IPS-11a (cell line): ENCODE data around the gene RAPGEF6.
"Not testable (repeated sequence)": the region's sequence is repeated elsewhere in the genome, so short reads cannot be mapped to it uniquely, and the experiment has no call there.

ENCODE experiments used
- H3K4me3 ChIP-seq: one replicate; pipeline ENCODE4 v1.5.1; 2013; ENCODE audit warnings: low read depth, low read length, control low read depth

Gene RAPGEF6

DNA sequence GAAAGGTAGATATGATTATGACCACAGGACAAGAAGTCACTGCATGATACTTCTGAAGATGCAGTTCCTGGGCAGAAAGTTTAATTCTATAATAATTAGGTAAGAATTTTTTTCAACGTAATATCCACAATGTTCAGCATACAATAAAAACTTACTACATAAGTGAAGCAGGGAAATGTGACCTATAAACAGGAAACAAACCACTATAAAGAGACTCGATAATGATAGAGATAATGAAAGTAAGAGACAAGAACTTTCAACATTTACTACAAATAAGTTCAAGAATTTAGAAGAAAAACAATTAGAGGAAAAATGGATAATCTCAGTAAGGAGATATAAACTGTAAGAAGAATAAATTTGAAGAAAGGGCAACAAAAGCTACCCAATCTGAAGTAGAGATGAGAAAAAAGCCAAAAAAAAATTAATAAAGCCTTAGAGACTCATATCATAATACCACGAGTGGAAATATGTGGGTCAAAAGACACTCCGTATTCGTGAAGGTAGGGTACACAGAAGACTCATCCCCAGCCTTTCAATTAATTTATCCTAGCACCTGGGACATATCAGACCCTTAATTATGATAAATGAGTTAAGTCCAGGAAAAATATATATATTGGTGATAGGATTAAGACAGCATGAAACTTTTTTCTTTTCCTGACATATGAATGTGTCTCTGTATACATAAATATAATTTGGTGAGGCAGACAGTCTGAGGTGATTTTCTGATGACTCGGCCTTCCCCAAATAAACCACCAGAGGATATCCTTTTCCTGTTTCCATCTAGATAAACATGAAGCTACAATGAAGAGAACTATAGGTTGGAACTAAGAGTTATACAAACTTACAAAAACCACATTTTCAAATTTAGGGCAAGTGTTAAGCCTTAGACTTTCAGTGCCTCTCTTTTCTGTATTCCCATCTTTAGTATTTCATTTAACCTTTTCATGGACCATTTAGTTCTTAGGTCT is 120.4 kb downstream of the RAPGEF6 start:
- no peak overlapping the region for H3K4me3 ChIP-seq

DNA sequence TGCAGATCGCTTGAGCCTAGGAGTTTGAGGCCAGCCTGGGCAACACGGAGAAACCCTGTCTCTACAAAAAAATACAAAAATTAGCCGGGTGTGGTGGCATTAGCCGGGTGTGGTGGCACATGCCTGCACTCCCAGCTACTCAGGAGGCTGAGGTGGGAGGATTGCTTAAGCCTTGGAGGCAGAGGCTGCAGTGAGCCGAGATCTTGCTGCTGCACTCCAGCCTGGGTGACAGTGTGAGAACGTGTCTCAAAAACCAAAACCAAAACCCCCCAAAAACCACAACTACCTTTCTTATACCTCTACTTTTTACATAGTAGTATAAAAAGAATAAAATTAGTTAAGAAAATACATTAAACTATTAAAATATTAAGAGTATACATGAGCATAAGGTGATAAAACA is 121.2 kb downstream of the RAPGEF6 start:
- H3K4me3 ChIP-seq, result no peak overlapping the region

DNA sequence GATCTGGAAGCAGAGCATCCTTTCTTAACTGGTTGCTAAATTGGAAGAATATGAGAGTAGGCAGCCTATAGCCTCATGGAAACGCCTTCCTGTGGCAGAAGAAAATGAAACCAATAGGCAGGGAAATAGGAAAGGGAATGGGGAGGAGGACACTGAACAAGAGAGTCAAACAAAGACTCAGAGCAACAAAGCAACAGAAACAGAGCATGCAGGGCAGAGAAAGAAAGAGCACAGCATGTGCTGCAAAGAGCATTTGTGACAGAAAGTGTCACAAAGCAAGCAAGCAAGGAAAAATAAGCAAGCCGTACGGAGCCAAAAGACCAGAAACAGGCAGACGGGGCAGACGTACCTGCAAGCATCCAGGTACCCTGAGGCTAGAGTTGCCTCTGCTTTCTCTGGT is 123.1 kb downstream of the RAPGEF6 start:
- no peak overlapping the region for H3K4me3 ChIP-seq

DNA sequence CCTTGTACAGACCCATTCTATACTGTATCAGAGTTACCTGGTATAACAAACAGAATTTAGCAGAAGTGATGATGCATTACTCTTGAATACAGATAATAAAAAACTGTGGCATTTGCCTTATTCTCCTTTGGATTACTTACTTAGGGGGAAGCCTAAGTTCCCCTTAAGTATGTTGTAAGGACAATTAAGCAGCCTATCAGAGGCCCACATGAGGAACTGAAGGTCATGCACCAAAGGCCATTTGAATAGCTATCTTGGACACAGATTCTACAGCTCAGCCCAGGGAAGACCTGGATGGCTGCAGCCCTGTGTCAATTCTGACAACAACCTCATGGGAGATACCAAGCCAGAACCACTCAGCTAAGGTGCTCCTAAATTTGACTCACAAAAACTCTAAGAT is 125.2 kb downstream of the RAPGEF6 start:
- no peak overlapping the region for H3K4me3 ChIP-seq

DNA sequence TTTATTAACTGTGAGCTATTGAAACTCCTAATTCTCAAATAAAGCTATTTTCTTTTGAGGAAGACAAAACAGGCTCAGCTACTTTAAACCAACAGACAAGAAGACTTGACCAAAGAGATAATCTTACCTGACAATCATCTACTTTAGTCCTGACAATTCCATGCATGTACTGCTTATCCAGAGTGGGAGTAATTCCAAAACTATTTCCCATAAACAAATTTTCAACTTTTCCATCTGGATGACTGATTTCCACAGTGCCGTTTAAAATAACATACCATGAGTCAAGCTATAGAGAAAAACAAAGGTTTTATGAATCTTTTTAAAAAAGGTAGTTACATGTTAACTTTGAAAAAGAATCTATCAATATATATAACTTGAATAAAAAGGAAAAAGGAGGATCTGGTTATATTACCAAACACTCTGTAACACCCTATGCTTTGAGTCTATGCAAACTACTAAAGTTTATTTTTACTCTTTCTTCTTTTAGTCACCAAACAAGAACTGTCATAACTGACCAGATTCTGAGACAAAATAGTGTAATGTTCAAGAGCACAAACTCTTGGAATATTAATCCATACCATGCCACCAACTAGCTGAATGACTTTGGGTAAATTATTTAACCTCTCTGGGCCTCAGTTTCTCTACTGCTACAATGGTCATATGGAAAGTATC is 129.7 kb downstream of the RAPGEF6 start:
- no peak overlapping the region for H3K4me3 ChIP-seq

DNA sequence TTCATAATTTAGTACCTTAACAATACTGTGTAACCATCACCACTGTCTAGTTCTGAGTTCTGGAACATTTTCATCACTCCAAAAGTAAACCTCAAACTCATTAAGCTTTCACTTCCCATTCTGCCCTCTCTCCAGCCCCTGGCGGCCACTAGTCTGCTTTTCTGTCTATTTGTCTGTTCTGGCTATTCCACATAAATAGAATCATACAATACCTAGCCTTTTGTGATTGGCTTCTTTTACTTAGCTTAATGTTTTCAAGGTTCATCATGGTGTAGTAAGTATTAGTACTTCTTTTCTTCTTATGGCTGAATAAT is 138.7 kb downstream of the RAPGEF6 start:
- H3K4me3 ChIP-seq, result no peak overlapping the region

DNA sequence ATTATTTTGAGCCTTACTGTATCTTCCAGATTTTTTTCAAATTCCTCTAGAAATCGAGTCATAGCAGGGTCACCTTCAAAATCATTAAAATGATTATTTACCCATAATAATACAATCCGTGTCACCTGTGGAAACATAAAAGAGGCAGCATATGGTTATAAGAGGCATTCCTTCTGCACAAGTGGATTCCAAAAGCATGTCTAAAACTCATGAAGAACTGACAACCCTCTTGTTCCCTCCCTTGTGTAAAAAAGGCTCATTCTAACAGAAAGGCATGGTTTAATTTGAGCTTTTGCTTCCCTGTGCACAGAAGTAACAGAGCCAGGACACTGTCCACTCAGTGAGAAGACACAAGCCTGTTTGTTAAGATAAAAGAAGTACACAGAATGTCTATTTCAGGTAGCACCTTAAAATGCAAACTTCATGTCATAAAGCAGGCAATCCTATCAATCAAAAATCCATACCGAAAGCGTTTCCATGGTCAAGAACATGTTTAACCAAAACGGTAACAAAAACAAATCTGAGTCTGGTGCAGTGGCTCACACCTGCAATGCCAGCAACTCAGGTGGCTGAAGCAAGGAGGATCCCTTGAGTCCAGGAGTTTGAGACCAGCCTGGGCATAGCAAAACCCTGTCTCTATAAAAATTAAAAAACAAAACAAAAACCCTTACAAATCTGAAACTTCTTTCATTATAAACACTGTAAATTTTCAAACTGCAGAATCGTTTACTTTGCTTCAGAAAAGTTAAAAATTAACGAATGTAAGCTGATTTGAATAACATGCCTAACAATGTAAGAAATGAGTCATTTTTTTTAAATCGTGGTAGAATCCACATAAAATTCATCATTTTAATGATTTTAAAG is 139.3 kb downstream of the RAPGEF6 start:
- no peak overlapping the region for H3K4me3 ChIP-seq

DNA sequence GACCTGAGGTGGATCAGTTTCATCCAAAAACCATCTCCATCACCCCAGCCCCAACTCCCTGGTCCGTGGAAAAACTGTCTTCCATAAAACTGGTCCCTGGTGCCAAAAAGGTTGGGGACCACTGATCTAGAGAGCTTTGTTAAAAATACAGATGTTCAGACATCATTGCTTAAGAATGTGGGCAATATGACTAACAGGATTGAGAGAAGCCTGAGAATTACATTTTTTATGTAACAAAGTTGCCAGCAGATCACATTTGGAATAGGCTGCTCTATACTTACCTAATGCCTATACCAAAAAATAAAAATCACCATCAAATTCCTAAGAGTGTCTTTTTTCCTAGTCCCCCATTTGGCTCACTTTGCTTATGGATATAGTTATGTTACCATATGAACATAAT is 143.3 kb downstream of the RAPGEF6 start:
- no peak overlapping the region for H3K4me3 ChIP-seq

DNA sequence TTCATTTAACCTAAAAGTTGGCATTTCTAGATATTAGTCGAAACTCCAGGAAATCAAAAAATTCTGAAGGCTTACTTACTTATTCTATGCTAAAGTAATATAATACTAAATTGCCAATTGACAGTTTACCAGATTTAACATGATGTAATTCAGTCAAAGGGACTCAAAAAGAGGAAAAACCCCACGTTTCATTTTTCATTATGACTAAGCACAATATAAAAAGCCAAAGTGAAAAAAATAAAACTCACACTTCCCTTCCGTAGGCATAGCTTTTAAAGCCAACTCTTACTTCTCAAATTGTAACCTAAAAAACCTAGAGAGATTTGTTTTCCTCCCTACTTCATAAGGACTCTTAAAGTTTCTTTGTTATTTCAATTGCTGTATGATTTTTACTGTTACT is 146.6 kb downstream of the RAPGEF6 start:
- H3K4me3 ChIP-seq, result no peak overlapping the region

DNA sequence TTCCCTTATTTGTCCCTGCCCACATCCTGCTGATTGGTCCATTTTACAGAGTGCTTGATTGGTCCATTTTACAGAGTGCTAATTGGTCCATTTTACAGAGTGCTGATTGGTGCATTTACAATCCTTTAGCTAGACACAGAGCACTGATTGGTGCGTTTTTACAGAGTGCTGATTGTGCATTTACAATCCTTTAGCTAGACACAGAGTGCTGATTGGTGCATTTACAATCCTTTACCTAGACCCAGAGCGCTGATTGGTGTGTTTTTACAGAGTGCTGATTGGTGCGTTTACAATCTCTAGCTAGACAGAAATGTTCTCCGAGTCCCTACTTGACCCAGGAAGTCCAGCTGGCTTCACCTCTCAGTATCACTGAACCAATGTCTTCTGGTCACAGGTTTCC is 147.7 kb downstream of the RAPGEF6 start:
- not testable (repeated sequence) for H3K4me3 ChIP-seq

DNA sequence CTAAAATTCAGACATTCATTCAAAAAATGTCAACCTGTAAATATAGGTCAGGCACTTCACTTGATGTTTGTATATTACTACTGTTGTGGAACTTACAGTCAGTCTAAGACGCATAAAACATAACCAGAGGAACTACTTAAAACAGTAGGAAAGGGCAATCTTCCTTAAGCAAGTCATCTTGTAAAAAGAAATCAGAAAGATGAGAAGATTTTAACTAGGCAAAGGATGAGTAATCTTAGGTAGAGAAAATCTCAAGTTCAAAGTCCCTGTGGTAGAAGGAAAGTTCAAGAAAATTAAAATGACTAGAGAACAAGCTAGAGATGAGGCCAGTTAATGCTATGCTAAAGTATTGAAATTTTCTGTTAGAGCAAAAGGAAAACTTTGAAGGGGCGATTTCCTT is 152.4 kb downstream of the RAPGEF6 start:
- H3K4me3 ChIP-seq, result no peak overlapping the region

DNA sequence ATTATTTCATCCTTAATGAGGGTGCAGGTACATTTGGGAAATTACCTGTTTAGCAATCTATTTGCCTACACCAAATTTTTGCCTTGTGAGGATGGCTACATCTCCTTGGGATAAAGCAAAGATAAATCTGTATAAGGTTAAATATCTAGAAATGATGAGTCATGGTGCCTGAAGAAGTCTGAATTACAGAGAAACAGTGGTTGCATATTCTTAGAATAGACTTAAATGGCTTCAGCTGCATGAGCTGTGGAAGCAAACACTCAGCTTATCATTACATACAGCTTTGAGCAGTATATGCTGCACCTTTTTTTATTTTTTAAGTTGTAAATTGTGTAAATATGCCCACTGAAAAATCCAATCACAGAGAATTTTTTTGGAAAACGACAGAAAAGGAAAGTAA is 153.5 kb downstream of the RAPGEF6 start:
- no peak overlapping the region for H3K4me3 ChIP-seq

DNA sequence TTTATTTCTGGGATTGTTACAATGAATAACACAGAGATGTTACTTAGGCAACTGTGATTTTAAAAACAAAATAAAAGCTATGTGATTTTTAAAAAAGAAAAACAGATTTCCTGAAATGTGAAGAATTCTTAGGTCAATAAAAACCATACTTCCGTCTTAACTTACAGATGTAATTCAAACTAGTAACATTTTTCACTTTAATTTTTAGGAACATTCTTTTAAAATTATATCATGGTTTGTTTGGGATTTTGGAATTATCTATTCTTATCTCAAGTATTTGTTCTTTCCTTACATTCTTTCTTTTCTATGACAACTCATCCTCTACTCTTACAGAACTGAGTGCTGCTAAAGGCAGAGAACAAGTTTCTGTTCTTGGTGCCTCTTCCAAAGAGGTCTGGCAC is 159.5 kb downstream of the RAPGEF6 start:
- no peak overlapping the region for H3K4me3 ChIP-seq

DNA sequence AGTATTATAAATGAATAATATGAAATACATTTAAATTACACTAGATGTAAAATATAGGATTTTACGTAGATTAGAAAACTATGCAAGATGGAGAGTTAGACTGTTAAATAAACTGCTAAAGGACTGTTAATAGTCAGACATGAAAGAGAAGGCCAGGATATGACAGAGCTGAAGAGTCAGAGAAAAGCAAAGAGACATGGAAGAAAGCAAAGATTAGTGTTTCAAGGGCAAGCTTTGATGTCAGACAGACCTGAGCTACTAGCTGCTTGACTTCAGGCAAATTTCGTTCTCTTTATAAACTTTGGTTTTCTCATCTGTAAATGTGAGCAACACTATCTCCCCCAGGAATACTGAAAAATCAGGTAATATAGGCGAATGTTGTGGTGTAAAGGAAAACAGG is 161.3 kb downstream of the RAPGEF6 start:
- H3K4me3 ChIP-seq, result no peak overlapping the region

DNA sequence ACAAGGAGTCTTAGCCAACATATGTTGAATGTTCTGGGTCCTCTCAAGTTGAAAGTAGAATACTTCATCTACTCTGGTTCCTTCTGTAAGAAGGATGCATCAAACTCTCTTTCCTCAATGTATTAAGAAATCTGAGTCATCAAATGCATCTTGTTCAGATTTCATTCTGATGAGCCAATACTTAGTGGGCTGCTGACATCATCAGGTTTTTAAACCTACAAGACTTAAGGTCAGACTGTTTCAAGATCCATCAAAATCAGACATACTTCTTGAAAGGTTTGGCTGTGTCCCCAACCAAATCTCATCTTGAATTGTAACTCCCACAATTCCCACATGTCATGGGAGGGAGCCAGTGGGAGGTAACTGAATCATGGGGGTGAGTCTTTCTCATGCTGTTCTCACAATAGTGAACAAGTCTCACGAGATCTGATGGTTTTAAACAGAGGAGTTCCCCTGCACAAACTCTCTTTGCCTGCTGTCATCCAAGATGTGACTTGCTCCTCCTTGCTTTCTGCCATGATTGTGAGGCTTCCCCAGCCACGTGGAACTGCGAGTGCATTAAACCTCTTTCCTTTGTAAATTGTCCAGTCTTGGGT is 168.8 kb downstream of the RAPGEF6 start:
- no peak overlapping the region for H3K4me3 ChIP-seq

DNA sequence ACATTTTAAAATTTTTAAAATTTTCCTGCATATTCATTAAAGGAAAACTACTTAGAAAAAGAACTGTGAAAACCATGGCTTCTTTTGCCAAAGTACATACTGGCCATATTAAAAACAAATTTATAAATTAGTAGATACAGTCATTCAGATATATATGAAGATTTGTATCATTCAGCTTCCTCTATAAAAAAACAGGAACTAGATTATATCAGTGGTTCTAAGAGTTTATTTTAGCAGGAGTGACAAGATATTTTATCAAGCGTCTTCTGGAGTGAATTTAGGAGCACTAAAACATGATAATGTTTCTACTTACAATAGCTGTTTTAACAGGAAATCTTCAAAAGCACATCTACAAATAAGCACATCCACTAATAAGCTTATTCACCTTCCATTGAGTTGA is 171.4 kb downstream of the RAPGEF6 start:
- no peak overlapping the region for H3K4me3 ChIP-seq

DNA sequence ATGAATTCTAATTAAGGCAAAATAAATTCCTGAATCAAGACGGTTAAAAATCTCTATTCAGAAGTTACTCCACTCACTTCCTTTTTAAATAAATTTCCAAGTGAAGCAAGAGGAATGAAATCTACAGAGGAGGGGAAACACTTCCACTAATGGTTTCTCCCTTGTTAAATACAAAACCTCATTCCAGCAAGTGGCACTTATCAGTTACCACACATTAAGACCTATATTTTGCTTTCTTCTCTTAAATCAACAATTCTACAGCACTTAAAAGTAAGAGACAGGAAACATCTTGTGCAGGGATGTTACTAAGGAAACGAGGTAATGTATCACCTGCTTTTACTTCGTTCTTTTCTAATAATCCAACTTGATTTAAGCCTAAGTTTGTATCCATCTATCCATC is 172.6 kb downstream of the RAPGEF6 start:
- no peak overlapping the region for H3K4me3 ChIP-seq

DNA sequence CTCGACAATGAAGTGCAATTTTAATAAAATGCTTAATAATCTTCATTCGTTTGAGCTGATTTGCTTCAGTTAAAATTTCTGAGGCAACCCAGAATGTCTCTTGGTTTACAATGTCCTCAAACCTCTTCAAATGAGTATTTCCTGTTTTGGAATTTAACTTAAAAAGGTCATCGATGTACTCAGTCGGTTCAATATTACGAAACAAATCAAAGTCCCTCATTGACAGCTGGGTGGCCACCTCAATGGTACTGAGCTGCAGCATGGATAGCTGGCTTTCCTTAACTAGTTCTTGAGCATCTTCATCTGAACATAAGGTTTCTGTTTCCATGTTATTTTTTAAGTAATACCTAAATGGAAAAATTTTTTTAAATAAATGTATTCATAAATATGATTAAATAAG is 173.3 kb downstream of the RAPGEF6 start:
- H3K4me3 ChIP-seq, result no peak overlapping the region

DNA sequence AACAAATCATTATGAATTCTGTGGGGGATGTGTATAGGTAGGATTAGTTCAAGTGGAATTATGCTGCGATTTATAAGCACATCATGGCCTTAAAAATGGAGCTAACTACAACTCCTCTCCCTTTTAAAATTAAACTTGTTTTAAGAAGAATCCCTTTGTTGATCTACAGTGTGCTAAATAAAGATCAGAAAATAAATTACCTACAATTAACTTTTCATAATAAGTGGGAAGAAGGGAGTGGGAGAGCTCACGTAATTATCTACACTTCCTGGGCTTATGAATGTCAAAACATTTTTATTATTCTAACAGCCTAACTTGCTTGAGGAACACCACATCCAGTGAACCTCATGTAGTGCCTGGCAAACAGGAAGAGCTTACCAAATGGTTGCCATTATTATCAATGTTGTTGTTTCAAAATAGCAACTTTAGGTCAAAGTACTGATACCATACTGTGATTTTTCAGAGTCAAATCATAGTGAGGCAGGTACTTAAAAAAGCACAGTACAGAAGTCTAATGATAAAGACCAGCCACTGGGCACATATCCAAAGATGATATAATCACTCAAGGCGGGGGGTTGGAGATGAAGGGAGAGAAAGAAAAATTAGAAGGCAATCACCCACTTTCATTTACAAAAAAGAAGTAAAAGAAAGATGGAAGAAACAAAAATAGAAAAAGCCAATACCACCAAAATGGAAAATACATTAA is 174.0 kb downstream of the RAPGEF6 start:
- H3K4me3 ChIP-seq, result no peak overlapping the region

DNA sequence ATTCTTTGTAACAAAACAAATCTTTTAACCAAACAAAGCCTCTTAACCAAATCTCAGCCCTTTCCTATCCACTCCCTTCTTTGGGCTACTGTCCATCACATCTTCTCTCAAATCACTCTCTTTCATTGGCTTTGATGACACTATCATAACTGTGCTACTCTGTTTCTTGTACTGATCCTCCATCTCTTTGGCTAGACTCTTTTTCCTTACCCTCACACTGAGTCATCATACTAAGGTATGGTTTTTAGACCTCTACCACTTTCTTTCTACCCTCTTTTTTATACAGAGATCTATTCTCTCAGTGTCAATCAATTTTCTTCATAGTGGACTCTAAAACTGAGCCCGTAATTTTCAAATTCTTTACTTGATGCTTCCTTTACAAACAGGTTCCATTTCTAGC is 174.9 kb downstream of the RAPGEF6 start:
- H3K4me3 ChIP-seq, result no peak overlapping the region

DNA sequence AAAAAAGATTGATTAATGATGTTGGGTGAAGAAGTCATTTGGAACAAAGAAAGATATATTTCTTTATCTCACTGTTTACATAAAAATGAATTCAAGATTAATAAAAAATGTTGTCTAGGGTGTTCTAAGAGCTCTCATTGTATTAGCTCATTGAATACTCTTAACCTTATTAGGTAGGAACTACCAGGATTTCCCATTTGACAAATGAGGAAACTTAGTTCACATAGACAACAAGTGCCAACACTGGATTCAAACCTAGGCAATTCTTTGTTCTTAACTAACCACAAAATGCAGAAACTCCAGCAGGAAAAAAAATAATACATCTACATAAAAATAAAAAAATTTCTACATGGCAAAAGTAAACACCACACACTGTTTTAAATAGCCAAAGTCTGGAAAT is 175.8 kb downstream of the RAPGEF6 start:
- no peak overlapping the region for H3K4me3 ChIP-seq
